Loucy (cell line): ENCODE data around the gene PTPRA.

ENCODE experiments used
- H2AFZ ChIP-seq: fragments of 200-600 bp; sonication (generic); 2 replicates; pipeline ENCODE4 v1.6.0; 2016; ENCODE audit warnings: antibody characterized with exemption, mild to moderate bottlenecking, low read length, moderate library complexity
- H3F3A ChIP-seq: fragments of 200-600 bp; 2 replicates; pipeline ENCODE4 v1.6.0; 2016; ENCODE audit warnings: antibody characterized with exemption, low read depth, mild to moderate bottlenecking
- H3K27me3 ChIP-seq: fragments of 200-600 bp; sonication (generic); 2 replicates; pipeline ENCODE4 v1.6.1; 2014; ENCODE audit warnings: low read length, mild to moderate bottlenecking; ENCODE audit not compliant: insufficient read depth, poor library complexity, severe bottlenecking
- H3K36me3 ChIP-seq: fragments of 200-600 bp; sonication (generic); 2 replicates; pipeline ENCODE4 v1.6.1; 2016; ENCODE audit warnings: low read length; ENCODE audit not compliant: insufficient read depth
- H3K4me1 ChIP-seq: fragments of 200-600 bp; sonication (generic); 2 replicates; pipeline ENCODE4 v1.5.1; 2014; ENCODE audit warnings: low read length, mild to moderate bottlenecking; ENCODE audit not compliant: insufficient read depth, poor library complexity, severe bottlenecking
- H3K4me2 ChIP-seq: fragments of 200-600 bp; sonication (generic); 2 replicates; pipeline ENCODE4 v1.6.0; 2014; ENCODE audit warnings: antibody characterized with exemption, low read length, low read depth, mild to moderate bottlenecking; ENCODE audit not compliant: poor library complexity, severe bottlenecking
- H3K4me3 ChIP-seq: fragments of 200-600 bp; sonication (generic); 2 replicates; pipeline ENCODE4 v1.5.1; 2014; ENCODE audit warnings: low read length, mild to moderate bottlenecking, mixed read lengths; ENCODE audit not compliant: poor library complexity, severe bottlenecking
- H3K79me2 ChIP-seq: fragments of 200-600 bp; sonication (generic); 2 replicates; pipeline ENCODE4 v1.6.1; 2014; ENCODE audit warnings: low read length; ENCODE audit not compliant: insufficient read depth
- H3K9ac ChIP-seq: fragments of 200-600 bp; sonication (generic); 2 replicates; pipeline ENCODE4 v1.6.0; 2014; ENCODE audit warnings: mild to moderate bottlenecking, low read depth, low read length, moderate library complexity; ENCODE audit not compliant: poor library complexity, severe bottlenecking
- H3K9me2 ChIP-seq: fragments of 200-600 bp; sonication (generic); replicated peaks from 2 replicates; pipeline ENCODE4 v1.6.1; 2016; ENCODE audit warnings: low read depth, low read length, mixed read lengths
- H3K9me3 ChIP-seq: fragments of 200-600 bp; sonication (generic); 2 replicates; pipeline ENCODE4 v1.6.1; 2014; ENCODE audit warnings: mild to moderate bottlenecking, antibody characterized with exemption, low read length, low read depth; ENCODE audit not compliant: insufficient read depth
- H4K20me1 ChIP-seq: fragments of 200-600 bp; sonication (generic); 2 replicates; pipeline ENCODE4 v1.6.0; 2014; ENCODE audit warnings: antibody characterized with exemption, low read length, mild to moderate bottlenecking; ENCODE audit not compliant: insufficient read depth, poor library complexity, severe bottlenecking
- EZH2phosphoT487 ChIP-seq: fragments of 200-600 bp; IDR thresholded peaks from 2 replicates; pipeline ENCODE4 v1.6.1; 2018; ENCODE audit warnings: antibody characterized with exemption, mild to moderate bottlenecking, moderate library complexity, borderline replicate concordance
- TF ChIP-seq, protein P1 (sequence below): fragments of 200-600 bp; sonication (generic); conservative IDR thresholded peaks from 2 replicates; pipeline ENCODE4 v1.5.1; 2014; ENCODE audit warnings: mild to moderate bottlenecking, antibody characterized with exemption, low read length

Gene PTPRA

DNA sequence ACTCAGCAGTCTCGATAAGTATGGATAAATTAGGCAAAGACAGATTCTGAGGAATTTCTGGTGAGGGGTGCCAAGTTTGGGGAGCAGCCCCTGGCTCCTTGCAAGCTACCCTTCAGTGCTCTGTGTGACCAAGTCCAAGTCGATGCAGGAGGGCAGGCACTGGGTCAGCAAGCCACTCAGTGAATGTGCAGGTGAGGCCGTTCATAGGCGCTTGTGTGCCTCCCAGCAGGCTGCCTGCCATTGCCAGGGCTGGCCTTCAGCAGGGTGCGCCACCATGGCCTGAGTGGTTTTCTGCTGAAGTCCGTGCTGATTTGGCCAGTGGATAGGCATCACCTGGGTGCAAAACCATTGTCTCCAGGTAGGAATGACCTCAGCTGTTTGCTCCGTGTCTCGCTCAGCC, 166.8 kb downstream of the PTPRA start:
- Histone ChIP-seq H2AFZ (no peak overlapping the region), H3K36me3 (peaks cover 45% of the 10 kb centered on the region; the same call in 1 of the 2 replicates), H3K79me2 (no peaks in the 10 kb centered on the region), H3K4me1 (peaks cover 3% of the 10 kb centered on the region), H3F3A (no peaks in the 10 kb centered on the region), H3K9ac (no peak overlapping the region), H3K4me2 (no peak overlapping the region), H3K27me3 (no peaks in the 10 kb centered on the region), H3K9me3 (no peaks in the 10 kb centered on the region), H3K4me3 (no peak overlapping the region), H3K9me2 (no peaks in the 10 kb centered on the region), H4K20me1 (no peaks in the 10 kb centered on the region)
- TF ChIP-seq, protein P1, sequence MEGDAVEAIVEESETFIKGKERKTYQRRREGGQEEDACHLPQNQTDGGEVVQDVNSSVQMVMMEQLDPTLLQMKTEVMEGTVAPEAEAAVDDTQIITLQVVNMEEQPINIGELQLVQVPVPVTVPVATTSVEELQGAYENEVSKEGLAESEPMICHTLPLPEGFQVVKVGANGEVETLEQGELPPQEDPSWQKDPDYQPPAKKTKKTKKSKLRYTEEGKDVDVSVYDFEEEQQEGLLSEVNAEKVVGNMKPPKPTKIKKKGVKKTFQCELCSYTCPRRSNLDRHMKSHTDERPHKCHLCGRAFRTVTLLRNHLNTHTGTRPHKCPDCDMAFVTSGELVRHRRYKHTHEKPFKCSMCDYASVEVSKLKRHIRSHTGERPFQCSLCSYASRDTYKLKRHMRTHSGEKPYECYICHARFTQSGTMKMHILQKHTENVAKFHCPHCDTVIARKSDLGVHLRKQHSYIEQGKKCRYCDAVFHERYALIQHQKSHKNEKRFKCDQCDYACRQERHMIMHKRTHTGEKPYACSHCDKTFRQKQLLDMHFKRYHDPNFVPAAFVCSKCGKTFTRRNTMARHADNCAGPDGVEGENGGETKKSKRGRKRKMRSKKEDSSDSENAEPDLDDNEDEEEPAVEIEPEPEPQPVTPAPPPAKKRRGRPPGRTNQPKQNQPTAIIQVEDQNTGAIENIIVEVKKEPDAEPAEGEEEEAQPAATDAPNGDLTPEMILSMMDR, result no peak
- no peak for TF ChIP-seq EZH2phosphoT487

DNA sequence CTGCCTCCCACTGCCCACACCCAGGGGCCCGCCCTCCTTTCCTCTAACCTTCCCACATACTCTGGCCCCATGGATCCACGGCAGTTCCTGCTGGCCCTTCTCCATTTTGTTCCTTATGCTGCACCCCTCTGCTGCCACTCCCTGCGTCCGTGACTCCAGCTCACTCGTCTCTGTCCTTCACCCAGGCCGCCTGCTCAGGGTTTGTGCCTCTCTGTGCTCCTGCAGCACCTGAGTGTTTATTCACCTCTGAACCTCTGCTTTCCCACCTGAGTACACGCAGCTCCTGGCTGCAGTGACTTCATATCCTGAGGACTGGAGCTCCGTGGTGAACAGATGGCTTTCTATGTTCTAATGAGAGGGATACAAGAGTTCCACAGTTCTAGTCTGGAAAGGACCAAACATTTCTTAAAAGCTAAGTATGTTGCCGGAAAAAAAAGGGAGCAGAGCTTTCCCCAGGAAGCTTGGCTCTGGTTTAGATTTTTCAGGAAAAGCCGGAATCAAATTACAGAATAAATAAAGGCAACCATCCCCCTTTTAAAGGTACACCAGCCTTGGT, 168.7 kb downstream of the PTPRA start:
- H3K4me3 ChIP-seq, result no peak overlapping the region
- H3K4me2 ChIP-seq, result no peak overlapping the region
- no peaks in the 10 kb centered on the region for H3F3A ChIP-seq
- H3K9me2 ChIP-seq, result no peaks in the 10 kb centered on the region
- no peaks in the 10 kb centered on the region for H3K9me3 ChIP-seq
- peaks cover 5% of the 10 kb centered on the region for H3K27me3 ChIP-seq
- TF ChIP-seq, protein P1, result no peak
- TF ChIP-seq EZH2phosphoT487, result no peak
- H3K36me3 ChIP-seq, result peaks cover 26% of the 10 kb centered on the region; the same call in 1 of the 2 replicates
- no peak overlapping the region for H2AFZ ChIP-seq
- H3K4me1 ChIP-seq, result peaks cover 8% of the 10 kb centered on the region
- H3K79me2 ChIP-seq, result peaks cover 11% of the 10 kb centered on the region
- H4K20me1 ChIP-seq, result peaks cover 8% of the 10 kb centered on the region
- no peak overlapping the region for H3K9ac ChIP-seq

DNA sequence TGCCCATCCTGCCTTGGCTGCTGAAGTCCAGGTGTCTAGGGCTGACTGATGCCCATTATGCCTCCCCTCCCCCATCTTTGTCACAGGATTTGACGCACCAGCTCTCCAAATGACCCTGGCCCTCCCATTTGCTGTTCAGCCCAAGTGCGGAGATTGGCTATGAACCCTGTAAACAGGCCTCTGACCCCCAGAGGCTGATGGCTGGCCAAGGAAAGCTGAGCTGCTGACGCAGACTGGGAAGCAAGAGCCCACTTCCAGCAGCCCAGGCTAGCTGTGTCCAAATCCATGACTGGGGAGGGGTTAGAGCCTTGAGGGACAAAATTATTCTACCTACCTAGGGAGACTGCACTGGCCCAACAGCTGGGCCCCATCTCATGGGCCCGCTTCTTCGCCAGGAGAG, 169.3 kb downstream of the PTPRA start:
- Histone ChIP-seq H3K9me2 (no peaks in the 10 kb centered on the region), H3F3A (no peaks in the 10 kb centered on the region), H3K4me3 (no peak overlapping the region), H3K9me3 (no peaks in the 10 kb centered on the region), H3K79me2 (peaks cover 18% of the 10 kb centered on the region), H3K4me1 (peaks cover 14% of the 10 kb centered on the region), H3K27me3 (peaks cover 5% of the 10 kb centered on the region), H3K9ac (no peak overlapping the region), H3K36me3 (peaks cover 21% of the 10 kb centered on the region; the same call in 1 of the 2 replicates), H2AFZ (no peak overlapping the region), H4K20me1 (peaks cover 14% of the 10 kb centered on the region), H3K4me2 (no peak overlapping the region)
- TF ChIP-seq, protein P1, result no peak
- TF ChIP-seq EZH2phosphoT487, result no peak
